IPS-NIHi7 (cell line): ENCODE results near the gene PLA2G4B.
A peak's percentile ranks its signal among the peaks of the same experiment; 100 is the strongest.

Experiments
- DNase-seq: peaks from one replicate; pipeline ENCODE4 v3.0.0; 2012; ENCODE audit warnings: mixed read lengths; ENCODE audit errors: extremely low spot score

Gene PLA2G4B

DNA sequence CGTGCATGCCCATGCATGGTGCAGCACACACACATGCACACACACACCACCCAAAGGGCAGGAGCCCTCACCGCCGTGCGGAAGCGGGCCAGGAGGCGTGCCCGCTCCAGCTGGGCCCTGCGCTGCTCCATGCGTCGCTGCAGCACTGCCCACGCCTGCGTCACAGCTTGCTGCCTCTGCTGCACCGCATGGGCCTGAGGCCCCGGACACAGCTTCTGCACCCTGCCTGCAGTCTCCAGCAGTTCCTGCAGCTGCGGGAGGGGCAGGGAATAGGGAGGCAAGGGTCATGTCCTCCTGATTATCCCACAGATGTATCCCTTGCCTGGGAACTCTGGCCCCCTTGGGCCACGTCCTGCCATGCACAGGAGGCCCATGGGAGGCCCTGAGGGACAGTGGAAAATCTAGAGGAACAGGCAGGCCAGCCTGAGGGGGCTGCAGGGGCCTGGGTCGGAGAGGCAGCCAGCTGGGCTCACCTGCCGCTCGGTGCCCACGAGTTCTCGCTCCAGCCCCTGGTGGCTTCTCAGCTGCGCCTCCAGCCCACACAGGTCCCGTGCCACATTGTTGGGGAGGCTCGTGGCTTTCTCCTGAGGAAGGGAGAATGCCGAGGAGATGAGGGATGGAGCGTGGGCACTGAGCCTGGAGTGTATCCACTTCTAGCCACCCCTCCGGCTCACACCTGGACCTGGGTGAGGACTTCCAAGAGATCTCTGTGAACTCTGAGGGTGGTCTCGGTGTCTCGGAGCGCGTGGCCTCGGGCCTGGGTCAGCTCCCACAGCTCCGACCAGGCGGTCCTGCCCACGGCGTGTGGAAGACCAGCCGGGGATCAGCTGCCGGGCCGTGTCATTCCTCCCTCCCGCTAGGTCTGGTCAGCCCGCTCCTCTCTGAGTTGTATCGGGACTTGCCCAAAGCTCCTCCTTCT, 31.4 kb downstream of the PLA2G4B start:
- DNase-seq, result no peak

DNA sequence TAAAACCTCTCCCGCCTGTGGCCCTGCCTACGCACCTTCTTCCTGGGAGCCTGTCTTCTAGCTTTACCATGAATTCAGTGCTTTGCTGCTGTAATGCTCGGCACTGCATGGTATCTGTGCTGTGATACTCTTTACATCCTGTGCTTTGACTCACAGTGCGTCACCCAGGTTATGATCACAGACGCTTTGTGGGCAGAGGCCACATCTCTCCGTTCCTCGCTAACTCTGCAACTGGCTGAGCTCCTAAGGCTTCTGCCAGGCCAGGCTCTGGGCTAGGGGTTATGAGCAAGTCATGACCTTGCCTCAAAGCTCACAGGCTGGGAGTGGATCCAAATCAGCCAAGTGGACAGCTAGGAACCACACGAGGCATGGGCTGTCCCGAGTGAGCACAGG, 32.0 kb downstream of the PLA2G4B start:
- DNase-seq, result no peak

DNA sequence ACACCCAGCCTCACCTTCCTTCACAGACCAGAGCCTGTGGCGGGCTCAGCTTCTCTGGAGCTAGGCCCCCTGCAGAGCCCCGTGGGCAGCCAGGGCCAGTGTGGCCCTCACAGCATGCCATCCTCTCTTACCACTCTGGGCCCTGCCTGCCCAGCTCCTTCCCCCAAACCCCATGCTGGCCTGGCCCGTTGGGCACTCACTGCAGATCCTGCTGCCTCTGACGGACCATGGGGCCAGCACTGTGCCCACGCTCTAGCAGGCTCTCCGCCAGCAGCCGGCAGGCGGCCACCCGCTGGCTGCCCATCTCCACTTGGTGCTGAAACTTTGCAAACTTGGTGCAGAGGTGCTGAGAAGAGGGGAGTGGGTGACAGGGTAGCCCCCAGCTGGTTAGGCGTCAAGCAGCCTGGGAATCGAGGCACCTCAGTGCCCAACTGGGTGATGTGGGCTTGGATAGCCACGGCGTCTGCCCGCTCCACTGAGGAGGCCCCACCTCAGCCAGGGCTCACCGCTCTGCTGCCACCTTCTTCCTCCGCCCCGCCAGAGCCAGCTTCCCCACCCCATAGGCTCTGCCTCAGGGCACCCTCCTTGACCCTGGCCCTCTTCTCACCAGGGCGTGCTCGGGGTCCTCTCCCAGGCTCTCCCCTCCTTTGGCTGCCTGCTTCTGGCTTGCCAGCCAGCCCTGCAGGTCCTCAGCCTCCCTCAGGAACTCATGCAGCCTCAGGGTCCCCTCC, 32.7 kb downstream of the PLA2G4B start:
- no peak for DNase-seq

DNA sequence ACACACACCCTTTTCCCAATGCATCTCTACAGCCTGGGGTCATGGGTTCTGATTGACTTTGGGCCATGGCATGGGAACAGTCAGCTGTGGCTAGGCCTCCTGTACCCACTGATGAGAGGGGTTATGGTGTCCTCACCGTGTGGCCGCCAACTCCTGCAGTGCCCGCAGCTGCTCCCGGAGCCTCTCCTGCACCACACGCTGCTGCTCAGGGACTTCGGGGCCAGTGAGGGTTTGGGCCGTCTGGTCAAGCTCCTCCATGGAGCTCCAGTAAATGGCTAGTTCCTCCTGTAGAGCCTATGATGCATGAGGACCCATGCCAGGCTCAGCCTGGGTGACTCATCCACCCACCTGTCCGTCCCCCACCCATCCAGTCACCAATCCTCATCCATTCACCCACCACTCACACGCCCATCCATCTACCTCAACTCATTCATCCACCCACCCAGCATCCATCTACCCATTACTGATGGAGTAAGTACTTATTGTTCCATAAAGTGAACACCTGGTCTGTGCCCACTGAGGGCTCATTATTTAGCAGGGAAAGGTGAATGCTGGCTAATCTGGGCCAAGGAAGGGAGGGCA, 33.6 kb downstream of the PLA2G4B start:
- no peak for DNase-seq

DNA sequence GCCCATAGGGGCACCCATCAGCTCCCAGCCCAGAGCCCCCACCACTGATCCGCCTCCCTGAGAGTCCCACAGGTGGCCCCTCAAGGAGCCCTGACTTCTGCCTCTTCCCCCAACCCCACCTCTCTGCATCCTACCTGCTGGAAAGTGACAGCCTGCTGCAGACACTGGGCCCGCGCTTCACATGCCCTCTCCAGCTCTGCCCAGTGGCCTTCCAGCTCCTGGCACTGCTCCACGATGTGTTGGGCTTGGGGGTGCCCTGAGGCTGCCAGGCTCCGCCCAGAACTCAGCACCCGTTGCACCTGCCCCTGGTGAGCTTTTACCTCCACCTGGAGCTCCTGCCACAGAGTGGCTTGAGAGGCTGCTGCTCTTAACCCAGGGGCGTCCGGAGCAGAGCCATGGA, 35.1 kb downstream of the PLA2G4B start:
- DNase-seq, result no peak

DNA sequence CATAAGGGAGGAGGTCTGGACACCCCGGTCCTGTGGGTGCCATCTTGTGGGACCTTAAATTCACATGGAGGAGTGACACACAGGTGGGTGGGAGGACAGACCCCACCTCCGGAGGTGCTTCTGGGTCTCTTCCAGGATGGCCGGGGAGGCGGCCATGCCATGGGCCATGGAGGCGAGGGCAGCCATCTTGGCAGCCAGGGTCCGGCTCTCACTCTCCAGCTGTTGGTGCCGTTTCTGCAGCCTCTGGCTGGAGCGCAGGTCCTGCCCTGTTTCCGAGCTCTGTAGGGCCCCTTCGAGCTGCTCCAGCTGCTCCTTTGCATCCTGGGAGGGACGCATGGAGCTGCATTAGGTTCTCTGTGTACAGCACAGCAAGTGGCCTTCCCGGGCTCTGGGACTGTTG, 36.1 kb downstream of the PLA2G4B start:
- no peak for DNase-seq

DNA sequence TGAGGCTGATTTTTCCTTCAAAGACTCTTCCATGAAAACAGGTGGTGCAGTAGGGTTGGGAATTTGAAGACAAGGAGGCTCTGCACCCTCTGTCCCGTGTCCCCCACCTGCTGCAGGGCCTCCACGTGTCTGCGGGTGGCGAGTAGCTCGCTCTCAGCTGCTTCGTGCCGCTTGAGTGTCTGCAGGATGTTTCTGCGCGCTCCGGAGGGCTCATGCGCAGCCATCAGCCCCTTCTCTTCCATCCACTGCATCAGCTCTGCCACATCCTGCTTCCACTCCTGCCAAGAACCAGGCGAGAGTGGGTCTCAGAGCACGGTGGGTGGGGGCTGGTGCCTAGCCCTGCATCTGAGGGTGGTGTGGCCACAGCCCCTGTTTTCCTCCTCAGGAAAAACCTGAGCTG, 37.4 kb downstream of the PLA2G4B start:
- DNase-seq, result no peak

DNA sequence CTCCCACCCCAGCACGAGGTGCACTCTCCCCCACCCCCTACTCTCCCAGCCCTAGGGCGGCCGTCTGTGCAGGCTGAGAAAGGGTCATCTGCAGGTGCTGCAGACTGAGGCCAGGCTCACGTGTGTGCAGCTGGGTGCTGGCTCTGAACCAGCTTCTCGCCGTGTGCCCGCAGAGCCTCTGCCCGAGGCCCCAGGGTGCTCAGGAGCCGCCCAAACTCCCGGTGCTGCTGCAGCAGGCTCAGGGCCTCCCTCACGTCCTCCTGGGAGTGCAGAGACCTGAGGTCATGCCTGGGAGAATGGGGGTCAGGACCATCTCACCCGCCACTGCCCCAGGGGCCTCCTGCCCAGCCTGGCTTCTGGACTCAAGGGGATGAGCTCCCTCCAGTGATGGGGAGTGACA, 38.0 kb downstream of the PLA2G4B start:
- DNase-seq, result no peak

DNA sequence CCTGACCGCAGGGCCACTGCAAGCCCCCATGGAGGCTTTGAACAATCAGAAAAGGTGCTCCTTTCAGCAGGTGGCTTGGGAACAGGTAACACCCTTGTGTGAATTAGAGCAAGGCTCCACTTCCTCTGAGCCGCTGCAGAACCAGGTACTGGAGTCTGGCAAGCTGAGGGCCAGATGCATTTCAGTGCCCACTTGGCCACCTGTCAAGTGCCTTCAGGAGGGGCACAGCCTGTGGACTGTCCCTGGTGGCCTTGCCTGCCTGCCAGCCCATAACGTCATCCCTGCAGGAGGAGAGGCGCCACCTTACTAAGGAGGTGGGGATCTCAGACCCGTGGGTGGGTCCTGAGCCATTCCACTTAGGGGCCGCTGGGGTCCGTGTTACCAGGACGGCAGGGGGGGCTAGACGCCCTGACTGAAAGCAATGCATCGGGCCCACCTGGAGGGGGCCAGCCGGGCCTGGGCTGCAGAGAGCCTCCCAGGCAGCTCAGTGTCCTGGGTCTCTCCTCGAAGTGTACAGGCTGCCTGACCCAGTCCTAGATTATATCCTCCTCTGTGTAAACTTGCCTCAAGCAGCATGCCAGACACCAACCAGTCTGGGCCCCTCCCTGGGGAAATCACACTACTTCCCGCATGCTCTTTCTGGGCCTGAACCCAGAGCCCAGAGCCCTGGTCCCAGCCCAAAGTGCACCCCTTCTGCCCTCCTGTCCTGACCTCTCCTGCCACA, 39.1 kb downstream of the PLA2G4B start:
- DNase-seq, result peak; percentile 62

DNA sequence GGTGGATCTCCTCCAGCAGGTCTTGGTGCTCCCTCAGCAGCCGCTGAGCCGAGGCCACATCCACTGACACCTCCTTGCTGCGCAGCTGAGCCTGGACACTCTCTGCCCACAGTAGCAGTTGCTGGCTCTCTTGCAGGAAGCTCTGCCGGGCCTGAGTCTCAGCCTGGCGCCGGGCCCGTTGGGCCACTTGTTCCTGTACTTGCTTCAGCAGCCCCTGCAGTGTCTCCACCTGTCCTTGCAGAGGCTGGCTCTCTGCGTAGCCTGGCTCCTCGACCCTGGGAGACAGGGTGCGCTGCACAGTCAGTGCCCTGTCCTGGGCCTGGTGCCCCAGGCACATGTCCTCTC, 39.7 kb downstream of the PLA2G4B start:
- no peak for DNase-seq

DNA sequence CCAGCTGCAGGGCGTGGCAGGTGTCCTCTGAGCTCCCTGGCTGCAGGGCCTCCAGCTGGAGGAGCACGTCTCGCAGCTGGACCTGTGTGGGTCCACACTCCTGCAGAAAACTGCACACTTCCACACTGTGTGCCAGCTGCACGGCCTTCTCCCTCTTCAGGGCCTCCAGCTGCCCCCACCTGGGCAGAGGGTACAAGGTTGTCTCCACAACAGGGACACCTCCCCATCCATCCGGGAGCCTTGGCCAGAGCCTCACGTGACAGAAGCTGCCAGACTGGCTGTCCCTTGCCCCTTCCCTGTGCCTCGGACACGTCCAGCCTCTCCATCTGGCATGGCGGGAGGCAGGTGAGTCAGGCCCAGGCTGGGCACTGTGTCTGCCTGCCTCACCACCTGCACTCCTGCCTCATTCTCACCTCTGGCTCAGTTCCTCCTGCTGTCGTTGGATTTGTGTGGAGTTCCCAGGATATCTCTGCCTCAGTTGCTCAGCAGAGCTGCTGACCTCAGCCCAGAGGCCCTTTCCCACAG, 40.7 kb downstream of the PLA2G4B start:
- DNase-seq, result no peak

DNA sequence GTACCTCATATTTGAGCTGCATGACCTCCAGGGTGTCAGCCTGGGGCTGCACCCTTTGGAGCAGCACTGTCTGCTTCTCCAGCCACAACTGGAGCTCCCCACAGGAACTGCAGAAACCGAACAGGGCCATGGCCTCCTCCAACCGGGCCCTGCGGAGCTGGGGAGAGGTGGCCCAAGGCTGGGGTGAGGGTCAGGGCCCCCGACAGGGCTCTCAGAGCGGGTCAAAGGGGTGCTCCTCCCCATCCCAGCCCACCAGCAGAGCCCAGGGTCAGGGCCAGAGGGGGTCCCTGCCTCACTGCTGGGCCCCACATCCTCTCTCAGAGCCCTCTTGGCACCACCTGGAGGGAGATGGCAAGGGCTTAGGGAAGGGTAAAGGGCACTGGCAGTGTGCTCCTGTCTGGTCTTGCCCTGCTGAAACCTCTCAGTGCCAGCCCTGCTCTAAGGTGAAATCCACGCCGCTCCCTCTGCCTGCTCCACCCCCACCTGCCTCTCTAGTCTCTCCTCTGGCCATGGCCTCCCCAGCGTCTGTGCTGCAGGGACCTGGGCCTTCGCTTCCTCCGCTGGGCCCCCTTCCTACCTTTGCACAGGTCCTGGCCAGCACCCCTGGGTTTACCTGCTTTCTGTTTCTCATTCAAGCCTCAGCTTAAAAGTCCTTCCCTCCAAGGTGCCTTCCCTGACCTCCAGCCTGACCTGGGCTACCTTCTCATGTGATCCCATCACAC, 41.7 kb downstream of the PLA2G4B start:
- no peak for DNase-seq

DNA sequence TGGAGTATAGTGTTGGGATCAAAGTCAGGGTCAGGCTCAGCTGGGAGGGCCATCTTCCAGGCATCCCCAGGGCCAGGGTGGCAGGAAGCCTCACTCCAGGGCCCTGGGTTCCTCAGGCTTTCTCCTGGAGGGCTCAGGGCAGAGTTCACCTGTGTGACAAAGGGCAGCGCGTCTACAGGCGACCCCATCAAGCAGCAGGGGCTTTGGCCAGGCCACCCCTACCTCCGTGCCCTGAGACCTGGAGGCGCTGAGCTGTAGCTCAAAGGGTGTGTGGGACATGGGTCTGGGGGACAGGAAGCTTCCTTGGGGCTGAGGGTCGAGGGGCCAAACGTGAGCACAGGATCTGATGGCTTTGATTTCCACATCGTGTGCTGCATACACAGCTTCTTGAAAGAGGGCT, 42.4 kb downstream of the PLA2G4B start:
- DNase-seq, result no peak

DNA sequence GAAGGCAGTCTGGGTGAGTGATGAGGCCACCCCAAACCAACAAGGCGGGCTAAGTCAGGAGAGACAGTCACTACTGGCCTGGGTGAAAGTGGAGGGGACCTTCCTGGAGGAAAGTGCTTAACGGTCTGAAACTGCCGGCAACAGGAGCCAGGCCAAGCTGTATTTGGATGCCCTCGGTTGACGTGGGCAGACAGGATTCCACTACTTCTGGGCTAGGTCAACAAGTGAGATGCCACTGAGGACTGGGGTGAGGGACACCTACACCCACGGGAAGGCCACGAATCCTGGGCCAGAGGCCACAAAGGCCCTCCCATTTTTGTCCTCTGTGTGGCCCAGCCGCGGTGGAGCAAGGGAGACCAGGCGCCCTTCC, 42.9 kb downstream of the PLA2G4B start:
- no peak for DNase-seq

DNA sequence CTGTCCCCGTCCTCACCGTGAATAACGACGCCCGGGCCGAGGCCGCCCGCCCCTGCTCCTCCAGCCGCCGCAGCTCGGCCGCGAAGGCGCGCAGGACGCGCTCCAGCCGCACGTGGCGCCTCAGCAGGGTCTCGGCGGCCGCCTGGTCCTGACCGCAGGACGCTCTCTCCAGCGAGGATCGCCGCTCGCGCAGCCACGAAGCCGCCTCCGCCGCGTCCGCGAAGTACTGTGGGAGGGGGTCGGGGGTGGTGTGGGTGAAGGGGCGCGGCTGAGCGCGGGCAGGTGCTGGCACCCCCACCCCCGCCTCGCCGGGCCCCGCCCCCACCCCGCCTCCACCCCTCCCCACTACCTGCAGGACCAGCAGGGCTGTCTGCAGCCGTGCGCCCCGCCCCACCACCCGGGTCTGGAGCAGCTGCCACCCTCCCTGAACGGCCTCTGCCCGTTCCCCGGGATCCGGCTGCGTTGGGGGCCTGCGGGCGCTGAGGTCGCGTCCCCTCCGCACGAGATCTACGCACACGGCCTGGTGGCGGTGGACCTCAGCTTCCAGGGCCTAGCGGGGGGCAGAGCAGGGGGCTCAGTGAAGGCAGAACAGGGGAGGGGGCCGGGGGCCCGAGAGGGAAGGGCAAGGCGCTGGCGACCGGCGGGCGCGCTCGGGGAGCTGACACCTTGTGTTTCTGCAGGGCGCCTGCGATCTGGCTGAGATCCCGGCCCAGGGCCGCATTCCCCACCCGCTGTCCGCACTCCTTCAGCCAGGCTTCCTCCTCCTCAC, 43.5 kb downstream of the PLA2G4B start:
- DNase-seq, result peak; percentile 75

DNA sequence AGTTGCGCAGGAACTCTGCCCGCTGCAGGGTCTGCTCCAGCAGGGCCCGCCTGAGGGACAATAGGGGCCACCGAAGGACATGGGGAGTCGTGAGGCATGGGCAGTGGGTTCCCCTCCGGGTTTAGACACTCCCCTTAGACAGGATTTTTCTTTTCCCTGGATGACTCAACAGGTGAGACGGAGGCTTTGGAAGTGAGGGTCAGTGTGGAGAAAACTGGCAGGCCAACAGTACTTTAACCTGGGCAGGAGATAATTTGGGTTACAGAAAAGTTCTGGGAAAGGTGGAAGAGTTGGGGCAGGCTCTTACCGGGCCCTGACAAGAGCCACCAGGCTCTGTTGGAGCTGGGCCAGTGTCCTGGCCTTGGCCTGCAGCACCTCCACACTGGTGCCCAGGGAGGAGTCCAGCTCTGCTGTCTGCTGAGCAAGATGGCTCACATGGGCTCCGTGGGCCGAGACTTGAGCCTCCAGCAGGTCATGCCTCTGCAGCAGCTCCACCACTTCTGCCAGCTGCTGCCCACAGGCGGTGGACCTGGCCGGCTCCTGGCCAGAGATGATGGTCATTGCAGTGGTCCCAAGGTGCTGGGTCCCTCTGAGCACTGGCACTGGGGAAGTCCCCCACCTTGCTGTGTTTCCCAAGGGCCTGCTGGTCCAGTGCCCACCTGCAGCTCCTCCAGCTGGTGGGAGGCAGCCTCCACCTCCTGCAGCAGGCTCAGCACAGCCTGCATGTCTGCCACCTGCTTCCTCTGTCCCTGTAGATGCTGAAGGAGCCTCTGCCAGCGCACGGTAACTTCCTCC, 44.2 kb downstream of the PLA2G4B start:
- DNase-seq, result no peak

DNA sequence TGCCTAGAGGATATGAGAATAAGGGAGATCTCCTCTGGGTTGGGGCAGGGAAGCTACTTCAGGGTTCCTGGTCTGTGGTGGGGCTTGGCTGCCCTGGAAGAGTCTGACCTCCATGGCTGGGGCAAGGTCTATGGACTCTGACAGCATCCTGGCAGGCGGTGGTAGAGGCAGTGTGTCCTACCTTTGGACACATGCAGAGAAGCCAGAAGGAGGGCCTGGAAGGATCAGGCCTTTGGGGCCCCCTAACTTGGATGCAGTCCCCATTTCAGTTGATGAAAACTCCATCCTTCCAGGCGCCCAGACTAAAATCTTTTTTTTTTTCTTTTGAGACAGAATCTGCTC, 44.8 kb downstream of the PLA2G4B start:
- DNase-seq, result no peak

DNA sequence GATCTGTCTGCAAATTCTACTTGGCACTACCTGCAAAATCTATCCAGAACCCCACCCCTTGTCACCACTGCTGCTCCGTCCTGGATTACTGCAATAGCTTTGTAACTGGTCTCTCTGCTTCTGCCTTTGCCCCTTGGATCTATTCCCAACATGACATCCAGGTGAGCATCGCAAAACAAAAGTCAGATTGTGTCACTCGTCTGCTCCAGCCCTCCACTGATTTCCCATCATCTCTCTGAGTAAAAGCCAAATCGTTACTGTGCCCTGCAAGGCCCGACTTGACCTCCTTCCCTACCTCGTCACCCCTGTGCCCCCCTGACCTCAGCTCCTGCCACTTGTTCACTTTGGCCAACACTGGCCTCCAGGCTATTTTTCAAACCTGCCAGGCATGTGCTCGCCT, 45.8 kb downstream of the PLA2G4B start:
- DNase-seq, result no peak

DNA sequence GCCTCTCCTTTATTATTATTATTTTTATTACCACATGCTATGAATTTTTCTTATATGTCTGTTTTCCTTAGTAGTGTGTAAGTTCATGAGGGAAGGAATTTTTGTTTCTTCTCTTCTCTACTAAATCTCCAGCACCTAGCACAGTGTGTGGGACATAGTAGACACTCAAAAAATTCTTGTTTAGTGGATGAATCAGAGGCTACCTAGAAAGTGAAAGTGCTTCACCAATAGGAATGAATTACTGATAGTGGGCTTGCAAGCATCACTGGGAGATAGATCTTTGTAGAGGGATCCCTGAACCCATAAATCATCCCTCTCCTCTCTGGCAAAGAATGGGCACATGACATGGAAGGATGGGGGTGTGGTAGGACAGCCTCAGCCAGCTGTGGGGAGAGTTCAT, 46.7 kb downstream of the PLA2G4B start:
- DNase-seq, result no peak

DNA sequence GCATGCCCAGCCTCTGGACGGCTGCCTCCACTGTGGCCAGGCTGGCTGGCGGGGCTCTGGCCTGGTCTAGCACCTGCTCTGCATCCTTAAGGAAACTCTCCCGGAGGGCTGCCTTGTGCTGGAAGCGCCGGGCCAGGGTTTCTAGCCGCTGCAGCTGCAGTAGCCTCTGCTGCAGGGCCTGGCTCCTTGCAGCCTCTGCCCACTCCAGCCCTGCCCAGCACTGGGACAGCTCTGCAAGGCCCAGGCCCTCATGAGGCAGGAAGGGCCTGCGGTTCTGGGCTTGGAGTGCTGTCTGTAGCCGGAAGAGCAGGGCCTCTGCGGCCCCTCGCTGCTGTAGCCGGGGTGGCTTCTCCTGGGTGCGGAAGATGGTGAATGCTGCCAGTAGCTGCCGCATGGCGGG, 47.2 kb downstream of the PLA2G4B start:
- DNase-seq, result no peak
